Activated T-cell treated with anti-CD3 and anti-CD28 coated beads, Interleukin-2, amount 50 U/mL, for 1 hour (primary cell): Measurements from ENCODE around the gene MAGEB5.
"Not testable (repeated sequence)": the region's sequence is repeated elsewhere in the genome, so short reads cannot be mapped to it uniquely, and the experiment has no call there.

Experiments
- DNase-seq: peaks from one replicate; pipeline ENCODE4 v3.0.0-alpha.2; 2020

Gene MAGEB5, protein sequence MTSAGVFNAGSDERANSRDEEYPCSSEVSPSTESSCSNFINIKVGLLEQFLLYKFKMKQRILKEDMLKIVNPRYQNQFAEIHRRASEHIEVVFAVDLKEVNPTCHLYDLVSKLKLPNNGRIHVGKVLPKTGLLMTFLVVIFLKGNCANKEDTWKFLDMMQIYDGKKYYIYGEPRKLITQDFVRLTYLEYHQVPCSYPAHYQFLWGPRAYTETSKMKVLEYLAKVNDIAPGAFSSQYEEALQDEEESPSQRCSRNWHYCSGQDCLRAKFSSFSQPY

DNA sequence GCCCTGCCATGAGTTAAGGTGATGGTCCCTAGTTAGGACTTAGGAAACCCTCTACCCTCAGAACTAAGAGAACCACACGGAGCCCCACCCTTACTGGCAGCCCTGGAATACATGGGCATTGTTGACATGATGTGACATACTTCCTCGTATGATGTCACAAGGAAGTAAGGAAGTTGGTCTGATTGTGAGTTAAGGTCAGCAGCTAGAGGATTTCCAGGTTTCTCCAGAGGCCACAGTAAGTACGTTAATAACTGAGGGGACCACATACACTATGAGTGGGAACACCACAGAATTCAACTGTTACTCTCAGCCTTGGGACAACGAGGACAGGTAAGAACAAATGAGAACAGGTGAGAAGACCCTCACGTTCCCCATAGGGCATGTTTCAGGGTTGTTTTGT is at the start of gene MAGEB5:
Gene MAGEB5, plus strand, starts transcription at position 301 of the 400 bp plus-strand sequence. CDS start 1,133 bp downstream, outside the sequence.
- no peak for DNase-seq

DNA sequence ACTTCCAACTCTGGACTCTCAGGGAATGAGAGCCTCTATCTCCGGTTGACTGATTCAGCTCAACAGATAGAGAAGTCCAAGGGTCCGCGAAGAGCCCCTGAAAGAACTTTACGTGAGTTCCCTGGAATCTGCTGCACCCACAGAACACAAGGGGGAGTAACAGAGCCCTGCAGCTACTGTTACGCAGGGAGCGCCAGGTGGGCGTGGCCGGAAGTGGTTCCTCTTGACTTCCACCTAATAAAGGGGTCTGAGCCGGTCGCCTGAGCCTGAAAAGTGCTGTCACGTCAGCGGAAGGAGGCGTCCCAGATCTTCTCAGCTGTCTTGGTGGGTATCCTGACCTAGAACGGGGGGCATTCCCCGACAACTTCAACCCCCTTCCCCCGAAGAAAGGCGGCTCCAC is 23.8 kb upstream of the MAGEB5 start, which contains the start of gene MAGEB6:
Gene MAGEB6, plus strand, starts transcription at position 237 of the 400 bp plus-strand sequence. CDS start 1,407 bp downstream, outside the sequence.
- DNase-seq = no peak

DNA sequence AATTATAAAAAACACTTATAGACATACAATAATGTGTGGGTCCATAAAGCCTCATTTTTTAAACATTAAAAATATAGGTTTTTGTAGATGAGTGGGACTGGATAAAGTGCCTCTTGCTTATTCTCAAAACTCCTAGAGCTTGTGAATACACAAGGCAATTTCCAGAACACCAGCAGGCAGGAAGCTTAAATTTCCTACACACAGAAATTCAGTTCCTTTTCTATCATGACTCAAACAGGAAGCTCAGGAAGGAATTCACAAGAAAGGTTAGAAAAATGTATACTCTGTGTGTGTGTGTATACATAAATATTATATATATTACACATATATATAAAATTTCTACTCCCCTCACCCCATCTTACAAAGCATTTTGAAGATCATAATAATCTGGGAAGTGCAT is 12.4 kb upstream of the MAGEB5 start:
- DNase-seq = no peak

DNA sequence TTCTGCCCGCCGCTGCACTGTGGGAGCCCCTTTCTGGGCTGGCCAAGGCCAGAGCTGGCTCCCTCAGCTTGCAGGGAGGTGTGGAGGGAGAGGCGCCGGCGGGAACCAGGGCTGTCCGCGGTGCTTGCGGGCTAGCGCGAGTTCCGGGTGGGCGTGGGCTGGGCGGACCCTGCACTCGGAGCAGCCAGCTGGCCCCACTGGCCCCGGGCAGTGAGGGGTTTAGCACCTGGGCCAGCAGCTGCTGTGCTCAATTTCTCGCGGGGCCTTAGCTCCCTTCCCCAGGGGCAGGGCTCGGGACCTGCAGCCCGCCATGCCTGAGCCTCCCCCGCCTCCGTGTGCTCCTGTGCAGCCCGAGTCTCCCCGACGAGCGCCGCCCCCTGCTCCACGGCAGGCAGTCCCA is 11.3 kb upstream of the MAGEB5 start:
- DNase-seq = not testable (repeated sequence)

DNA sequence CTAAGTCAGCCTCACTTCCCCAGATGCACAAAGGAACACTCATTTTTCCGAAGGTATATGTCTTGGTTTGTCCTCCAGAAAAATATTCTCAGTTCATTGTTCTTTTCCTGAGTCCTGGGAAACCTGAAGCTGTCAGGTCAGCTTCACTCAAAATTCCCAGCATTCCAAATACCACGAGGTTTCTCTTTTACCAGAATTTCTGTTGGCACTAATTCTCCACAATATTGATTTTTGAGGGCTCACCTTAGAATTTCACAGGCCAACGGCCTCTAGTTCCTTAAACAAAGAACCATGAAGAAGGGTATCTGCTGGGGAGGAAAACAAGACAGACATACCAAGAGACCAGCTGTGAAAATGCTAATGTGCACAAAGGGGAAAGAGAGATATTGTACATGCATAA is 8.0 kb upstream of the MAGEB5 start:
- DNase-seq = no peak

DNA sequence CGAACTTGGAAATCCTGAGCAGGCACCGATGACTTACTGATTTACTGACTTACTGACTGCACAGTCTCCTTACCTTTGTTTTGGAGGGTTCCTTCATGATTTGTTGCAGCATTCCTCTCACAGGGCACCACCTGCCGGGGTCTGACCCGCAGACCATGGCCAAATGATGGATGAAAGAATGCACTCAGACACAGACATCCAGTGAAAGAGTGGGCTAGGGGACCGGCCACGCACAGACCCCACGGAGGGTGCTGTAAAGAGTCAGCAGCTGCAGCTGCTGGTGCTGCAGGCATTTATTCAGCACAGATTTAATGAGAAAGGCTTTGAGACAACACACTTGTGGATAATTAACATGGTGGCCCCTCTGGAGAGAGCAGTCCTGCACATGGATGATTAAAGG is 3.4 kb downstream of the MAGEB5 start:
- no peak for DNase-seq

DNA sequence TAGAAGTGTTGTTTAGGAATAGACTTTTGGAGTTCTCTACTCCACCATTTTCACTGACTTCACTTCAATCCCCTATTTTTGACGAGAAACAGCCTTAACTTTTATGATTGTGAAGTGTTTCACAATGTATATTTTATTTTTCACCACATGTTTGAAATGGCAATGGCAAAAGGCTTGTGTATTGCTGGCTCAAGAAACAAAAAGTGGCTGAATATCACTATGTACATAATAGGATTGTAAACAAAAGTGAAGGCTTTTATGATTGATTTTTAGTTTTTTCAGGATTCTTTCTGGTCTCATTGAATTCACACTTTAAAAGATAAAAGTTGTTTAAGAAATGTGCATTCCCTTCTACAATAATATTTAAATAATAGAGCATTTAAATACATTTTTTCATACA is 18.2 kb downstream of the MAGEB5 start:
- DNase-seq = no peak

DNA sequence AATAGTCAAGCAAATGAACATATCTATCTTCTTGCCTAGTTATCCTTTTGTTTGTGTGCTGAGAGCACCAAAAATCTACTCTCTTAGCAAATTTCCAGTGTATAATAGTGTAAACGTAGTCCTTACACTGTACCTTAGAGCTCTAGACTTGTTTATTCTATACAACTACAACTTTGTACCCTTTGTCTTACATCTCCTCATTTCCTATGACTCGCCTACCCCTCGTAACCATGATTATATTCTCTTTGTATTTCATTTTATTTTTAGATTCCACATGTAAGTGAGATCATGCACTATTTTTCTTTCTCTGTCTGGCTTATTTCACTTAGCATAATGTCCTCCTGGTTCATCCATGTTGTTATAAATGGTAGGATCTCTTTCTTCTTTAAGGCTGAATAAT is 37.6 kb downstream of the MAGEB5 start:
- DNase-seq = no peak

DNA sequence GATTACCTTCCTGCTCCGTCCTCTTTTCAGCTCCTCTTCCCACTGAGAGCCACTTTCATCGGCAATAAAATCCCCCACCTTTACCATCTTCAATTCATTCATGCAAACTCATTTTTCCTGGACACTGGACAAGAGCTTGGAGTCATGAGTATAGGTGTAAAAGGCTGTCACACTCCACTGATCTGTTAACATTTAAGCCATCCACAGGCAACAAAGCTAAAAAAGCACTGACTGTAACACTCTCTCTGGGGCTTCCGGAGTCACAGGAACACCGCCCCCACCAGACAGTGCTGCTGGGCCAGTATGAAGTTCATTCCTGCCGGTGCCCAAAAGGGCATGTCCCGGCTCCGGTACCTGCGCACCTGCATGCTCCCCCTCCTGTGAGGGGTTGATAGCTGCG is 38.5 kb downstream of the MAGEB5 start:
- DNase-seq = no peak

DNA sequence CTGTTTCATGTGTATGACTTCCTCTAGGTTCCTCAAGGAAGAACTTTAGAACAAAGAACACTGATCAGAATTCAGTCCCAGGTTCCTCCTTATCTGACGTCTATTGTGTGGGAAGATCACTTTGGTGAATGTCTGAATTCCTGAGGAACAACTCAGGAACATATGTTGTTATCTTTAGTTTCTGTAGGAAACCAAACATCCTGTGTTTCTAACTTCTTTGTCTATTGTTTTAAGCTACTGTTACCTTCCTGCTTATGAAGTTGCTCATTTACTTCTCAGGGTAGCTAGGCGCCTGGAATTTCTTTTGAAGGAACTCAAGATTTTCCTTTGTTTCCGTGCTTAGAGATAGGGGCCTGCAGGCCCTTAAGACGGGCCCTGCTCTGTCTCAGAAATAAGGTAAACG is 46.2 kb downstream of the MAGEB5 start:
- DNase-seq = no peak
